Esophagus squamous epithelium (tissue), 5 donors: ENCODE measurements around the gene ARPC1B. TPM values are rescaled to one million over a fixed set of nuclear protein-coding genes. Genes with fewer than 3 reads are reported as not detected.
"Not testable (repeated sequence)": the region's sequence is repeated elsewhere in the genome, so short reads cannot be mapped to it uniquely, and the experiment has no call there.

Source experiments
- DNase-seq: peaks from one replicate; lab custom pipeline; 2025; lab: John Stamatoyannopoulos, UW
- H3K27ac ChIP-seq, 4 donors: fragments of 200-600 bp; sonication (generic); one replicate each; pipeline ENCODE4 v1.5.1; 2016 to 2019; ENCODE audit warnings: mild to moderate bottlenecking in 1 of 4
- H3K27me3 ChIP-seq, 4 donors: fragments of 200-600 bp; sonication (generic); 1 replicate in 3 of 4; 2 replicates in 1 of 4; pipeline versions ENCODE4 v1.5.1 to v1.6.0; 2017 to 2021; ENCODE audit warnings: antibody characterized with exemption in 1 of 4
- H3K36me3 ChIP-seq, 3 donors: fragments of 200-600 bp; sonication (generic); one replicate each; pipeline ENCODE4 v1.5.1; 2016 to 2019
- H3K4me1 ChIP-seq, 3 donors: fragments of 200-600 bp; sonication (generic); one replicate each; pipeline ENCODE4 v1.5.1; 2017 to 2019
- H3K4me3 ChIP-seq, 4 donors: fragments of 200-600 bp; sonication (generic); 1 replicate in 3 of 4; 2 replicates in 1 of 4; pipeline ENCODE4 v1.5.1; 2016 to 2019; ENCODE audit warnings: mild to moderate bottlenecking in 2 of 4, moderate library complexity in 1 of 4
- H3K9me3 ChIP-seq, 3 donors: fragments of 200-600 bp; sonication (generic); one replicate each; pipeline ENCODE4 v1.5.1; 2016 to 2019
- POLR2A ChIP-seq, 4 donors: fragments of 450-650 bp; IDR thresholded peaks; one replicate each; pipeline ENCODE4 v1.6.1; 2017; ENCODE audit warnings: antibody characterized with exemption in 4 of 4, mild to moderate bottlenecking in 4 of 4, moderate library complexity in 3 of 4
- WGBS, 2 donors: methylation state at CpG; one replicate each; pipeline ENCODE4 v1.1.5; 2018; 5-methylcytosine and 5-hydroxymethylcytosine counted together
- intact Hi-C: fragments of 100-400 bp; cut with DNase I; formaldehyde crosslinking; loops from one replicate; pipeline ENCODE4 v1.15.0; 2022
- total RNA-seq, 4 donors: library from RNA; depleted of rRNA; stranded (reverse); fragments of >200 nt; gene quantifications; one replicate each; pipeline ENCODE4 v1.1.0, GENCODE V29; 2016
- TF ChIP-seq, protein P1 (sequence below), 6 experiments: fragments of 450-650 bp in 4 of 6; fragments of 200-600 bp in 2 of 6; sonication (generic) in 2 of 6; IDR thresholded peaks; one replicate each; pipeline ENCODE4 v1.5.1; 2016 to 2019; ENCODE audit warnings: antibody characterized with exemption in 6 of 6, mild to moderate bottlenecking in 4 of 6, moderate library complexity in 4 of 6
- donor health status: DM: yes; HTN: yes; CAD: no.

The ARPC1B gene
- total RNA-seq, 4 donors from 2014 or later: 27.9 to 166 (median 128) TPM

DNA sequence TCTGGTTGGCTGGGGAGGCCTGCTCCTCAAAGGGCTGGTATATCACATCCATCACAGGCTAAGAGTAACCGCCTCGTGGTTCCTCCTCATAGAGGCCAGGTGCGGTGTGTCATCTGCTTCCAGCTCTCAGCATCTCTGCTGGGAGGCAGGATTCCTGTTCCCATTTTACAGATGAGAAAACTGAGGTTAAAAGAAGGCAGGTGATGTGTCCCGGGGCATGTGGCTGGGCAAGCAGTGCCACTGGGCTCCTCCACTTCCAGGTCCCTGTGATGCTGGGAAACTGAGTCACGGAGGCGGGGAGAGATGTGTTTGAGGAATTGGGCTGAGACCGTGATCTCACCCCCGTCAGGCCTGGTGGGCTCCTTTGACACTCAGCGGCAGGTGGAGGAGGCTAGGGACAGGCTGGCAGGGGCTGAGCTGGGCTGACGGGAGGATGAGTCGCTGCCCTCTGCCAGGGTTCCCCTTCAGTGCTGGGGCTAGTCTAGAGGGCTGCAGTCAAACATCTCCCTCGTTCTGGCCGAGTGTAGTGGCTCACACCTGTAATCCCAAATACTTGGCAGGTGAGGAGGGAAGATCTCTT, 9.4 kb downstream of the ARPC1B start:
- DNase-seq: no peak
- WGBS, 2 donors: 74 to 100% methylated on average over 5 to 7 of the region's 13 CpGs
- Histone ChIP-seq H3K27me3 (no peaks in the 10 kb centered on the region), H3K4me1 (peaks cover 24 to 37% (median 27%) of the 10 kb centered on the region in 3 donors), H3K9me3 (no peaks in the 10 kb centered on the region), H3K27ac (no peak overlapping the region), H3K4me3 (no peak overlapping the region), H3K36me3 (peaks cover 7 to 36% (median 18%) of the 10 kb centered on the region in 3 donors)
- intact Hi-C loops: no loop called here
- TF ChIP-seq POLR2A (IDR thresholded peaks at IDR 0.05): no peak
- TF ChIP-seq, protein P1, sequence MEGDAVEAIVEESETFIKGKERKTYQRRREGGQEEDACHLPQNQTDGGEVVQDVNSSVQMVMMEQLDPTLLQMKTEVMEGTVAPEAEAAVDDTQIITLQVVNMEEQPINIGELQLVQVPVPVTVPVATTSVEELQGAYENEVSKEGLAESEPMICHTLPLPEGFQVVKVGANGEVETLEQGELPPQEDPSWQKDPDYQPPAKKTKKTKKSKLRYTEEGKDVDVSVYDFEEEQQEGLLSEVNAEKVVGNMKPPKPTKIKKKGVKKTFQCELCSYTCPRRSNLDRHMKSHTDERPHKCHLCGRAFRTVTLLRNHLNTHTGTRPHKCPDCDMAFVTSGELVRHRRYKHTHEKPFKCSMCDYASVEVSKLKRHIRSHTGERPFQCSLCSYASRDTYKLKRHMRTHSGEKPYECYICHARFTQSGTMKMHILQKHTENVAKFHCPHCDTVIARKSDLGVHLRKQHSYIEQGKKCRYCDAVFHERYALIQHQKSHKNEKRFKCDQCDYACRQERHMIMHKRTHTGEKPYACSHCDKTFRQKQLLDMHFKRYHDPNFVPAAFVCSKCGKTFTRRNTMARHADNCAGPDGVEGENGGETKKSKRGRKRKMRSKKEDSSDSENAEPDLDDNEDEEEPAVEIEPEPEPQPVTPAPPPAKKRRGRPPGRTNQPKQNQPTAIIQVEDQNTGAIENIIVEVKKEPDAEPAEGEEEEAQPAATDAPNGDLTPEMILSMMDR (IDR thresholded peaks at IDR 0.05): no peak

DNA sequence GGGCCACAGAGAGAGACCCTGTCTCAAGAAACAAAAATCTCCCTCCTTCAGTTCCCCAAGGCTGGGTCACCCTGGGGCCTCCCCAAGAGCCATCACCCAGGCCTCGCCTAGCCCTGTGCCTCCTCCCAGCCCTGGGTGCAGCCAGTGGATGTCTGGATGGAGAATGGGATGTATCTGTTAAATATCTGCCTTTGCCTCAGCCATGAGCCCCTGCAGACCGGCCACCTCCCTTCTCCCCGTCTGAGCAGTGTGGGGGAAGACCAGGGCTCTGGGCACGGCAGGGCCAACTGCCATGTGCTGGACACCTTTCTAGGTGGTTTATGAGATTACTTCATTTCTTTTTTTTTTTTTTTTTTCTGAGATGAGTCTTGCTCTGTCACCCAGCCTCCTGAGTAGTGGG, 10.0 kb downstream of the ARPC1B start:
- Histone ChIP-seq H3K4me1 (peaks cover 18 to 31% (median 23%) of the 10 kb centered on the region in 3 donors), H3K36me3 (peaks cover 7 to 42% (median 25%) of the 10 kb centered on the region in 3 donors), H3K27ac (no peak overlapping the region), H3K9me3 (no peaks in the 10 kb centered on the region), H3K4me3 (no peak overlapping the region), H3K27me3 (no peaks in the 10 kb centered on the region)
- intact Hi-C loops: no loop called here
- 90% methylated on average over 3 to 4 of the region's 4 CpGs for WGBS, 2 donors
- TF ChIP-seq, protein P1 (IDR thresholded peaks at IDR 0.05): no peak
- no peak for TF ChIP-seq POLR2A (IDR thresholded peaks at IDR 0.05)
- no peak for DNase-seq

DNA sequence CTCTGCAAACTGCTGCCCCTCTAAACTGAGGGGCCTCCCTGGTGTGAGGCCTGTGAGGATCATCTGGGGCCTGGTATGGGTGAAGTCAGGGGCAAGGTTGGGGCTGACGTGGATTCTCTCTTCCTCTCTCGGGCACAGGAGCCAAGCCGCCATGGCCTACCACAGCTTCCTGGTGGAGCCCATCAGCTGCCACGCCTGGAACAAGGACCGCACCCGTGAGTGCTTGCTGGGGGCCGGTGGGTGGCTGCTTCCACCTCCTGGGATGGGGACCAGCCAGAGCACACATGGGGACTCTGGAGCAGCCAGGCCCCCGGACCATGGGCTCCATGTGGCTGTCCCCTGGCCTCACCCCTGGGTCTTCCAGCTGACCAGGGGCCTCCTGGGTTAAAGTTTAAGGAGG, 11.0 kb downstream of the ARPC1B start:
- TF ChIP-seq, protein P1 (IDR thresholded peaks at IDR 0.05): no peak
- TF ChIP-seq POLR2A (IDR thresholded peaks at IDR 0.05): no peak
- 60% methylated on average over 1 of the region's 8 CpGs; no CpG with 5 or more reads in 1 of the 2 donors for WGBS, 2 donors
- no peak overlapping the region for H3K27ac ChIP-seq
- no peak for DNase-seq
- peaks cover 7 to 53% (median 32%) of the 10 kb centered on the region in 3 donors for H3K36me3 ChIP-seq
- no peak overlapping the region for H3K4me3 ChIP-seq
- intact Hi-C loops: no loop called here
- peaks cover 9 to 20% (median 12%) of the 10 kb centered on the region in 3 donors for H3K4me1 ChIP-seq
- H3K27me3 ChIP-seq: no peaks in the 10 kb centered on the region
- H3K9me3 ChIP-seq: no peaks in the 10 kb centered on the region

DNA sequence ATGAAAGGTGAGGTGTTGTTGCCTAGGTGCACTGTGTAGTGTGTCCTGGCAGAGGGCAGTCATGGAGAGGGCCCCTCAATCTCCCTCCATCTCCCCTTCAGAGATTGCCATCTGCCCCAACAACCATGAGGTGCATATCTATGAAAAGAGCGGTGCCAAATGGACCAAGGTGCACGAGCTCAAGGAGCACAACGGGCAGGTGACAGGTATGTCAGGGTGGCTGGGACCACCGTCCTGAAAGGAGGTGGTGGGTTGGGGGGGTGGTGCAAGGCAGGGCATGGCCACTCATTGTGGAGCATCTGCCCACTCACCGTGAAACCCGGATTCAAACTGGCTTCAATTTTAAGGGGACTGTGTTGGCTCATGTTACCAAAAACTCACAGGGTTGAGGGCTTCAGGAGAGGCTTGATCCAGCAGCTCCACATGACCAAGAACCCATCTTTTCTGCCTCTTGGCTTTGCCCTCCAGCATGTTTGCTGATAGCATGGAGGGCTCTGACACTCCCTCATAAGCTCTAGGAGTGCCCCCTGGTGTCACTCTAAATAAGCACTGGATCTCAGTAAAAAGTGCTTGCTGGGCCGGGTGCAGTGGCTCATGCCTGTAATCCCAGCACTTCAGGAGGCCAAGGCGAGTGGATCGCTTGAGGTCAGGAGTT, 12.2 kb downstream of the ARPC1B start:
- DNase-seq: no peak
- H3K9me3 ChIP-seq: no peaks in the 10 kb centered on the region
- no peak overlapping the region for H3K27ac ChIP-seq
- WGBS, 2 donors: 87 to 93% methylated on average over 8 of the region's 9 CpGs
- H3K4me3 ChIP-seq: no peak overlapping the region
- H3K27me3 ChIP-seq: no peaks in the 10 kb centered on the region
- no peak for TF ChIP-seq POLR2A (IDR thresholded peaks at IDR 0.05)
- TF ChIP-seq, protein P1 (IDR thresholded peaks at IDR 0.05): peak in 3 of 6 experiments; percentile 20 to 30 (median 21)
- H3K4me1 ChIP-seq: peaks cover 0 to 10% (median under 1%) of the 10 kb centered on the region in 3 donors
- peaks cover 11 to 64% (median 43%) of the 10 kb centered on the region in 3 donors for H3K36me3 ChIP-seq
- intact Hi-C loops: no loop called here

DNA sequence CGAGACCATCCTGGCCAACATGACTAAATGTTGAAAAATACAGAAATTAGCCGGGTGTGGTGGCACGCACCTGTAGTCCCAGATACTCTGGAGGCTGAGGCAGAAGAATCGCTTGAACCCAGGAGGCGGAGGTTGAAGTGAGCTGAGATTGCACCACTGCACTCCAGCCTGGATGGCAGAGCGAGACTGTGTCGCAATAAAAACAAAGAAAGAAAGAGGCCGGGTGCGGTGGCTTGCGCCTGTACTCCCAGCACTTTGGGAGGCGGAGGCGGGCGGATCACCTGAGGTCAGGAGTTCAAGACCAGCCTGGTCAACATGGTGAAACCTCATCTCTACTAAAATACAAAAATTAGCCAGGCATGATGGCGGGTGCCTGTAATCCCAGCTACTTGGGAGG, 12.7 kb downstream of the ARPC1B start:
- H3K4me1 ChIP-seq: peaks cover 3 to 12% (median 4%) of the 10 kb centered on the region in 3 donors
- DNase-seq, H3K9me3 ChIP-seq, intact Hi-C loops, H3K4me3 ChIP-seq, H3K27me3 ChIP-seq, H3K27ac ChIP-seq: not testable (repeated sequence)
- 81 to 86% methylated on average over 9 to 14 of the region's 14 CpGs for whole genome bisulfite sequencing, 2 donors
- peaks cover 11 to 68% (median 43%) of the 10 kb centered on the region in 3 donors for H3K36me3 ChIP-seq
